ENCODE data around the gene SOX8.

The SOX8 gene

DNA sequence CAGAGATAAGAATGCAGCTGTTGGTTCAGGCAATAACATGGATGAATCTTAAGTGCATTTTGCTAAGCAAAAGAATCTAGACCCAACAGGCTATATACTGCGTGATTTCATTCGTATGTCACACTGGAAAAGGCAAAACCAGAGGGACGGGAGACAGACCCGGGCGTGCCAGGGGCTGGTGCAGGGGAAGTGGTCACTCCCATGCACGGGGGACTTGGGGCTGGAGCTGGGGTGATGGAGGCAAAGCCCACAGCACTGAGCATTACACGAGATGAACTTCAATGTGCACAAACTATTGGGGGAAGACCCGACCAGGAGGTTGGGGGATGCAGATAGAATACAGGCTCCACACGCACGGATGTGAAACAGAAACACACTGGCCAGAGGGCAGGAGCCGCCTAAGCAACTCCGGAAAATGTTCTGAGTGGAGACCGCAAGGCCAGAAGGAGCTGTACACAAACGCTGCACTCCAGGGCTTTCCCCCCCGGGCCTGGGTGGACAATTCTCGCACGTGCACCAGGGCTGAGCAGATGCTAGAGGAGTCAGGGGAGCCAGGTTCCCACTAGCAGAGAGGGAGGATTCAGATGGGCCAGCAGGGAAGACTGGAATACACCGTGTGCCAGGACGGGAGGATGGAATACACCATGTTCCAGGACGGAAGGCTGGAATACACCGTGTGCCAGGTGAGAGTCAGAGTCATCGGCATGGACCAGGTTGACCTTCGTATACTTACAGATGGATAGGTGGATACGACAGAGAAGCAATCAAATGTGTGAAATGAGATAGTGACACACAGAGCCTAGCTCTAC, 22.1 kb upstream of the SOX8 start:
- no peak for DNase-seq

DNA sequence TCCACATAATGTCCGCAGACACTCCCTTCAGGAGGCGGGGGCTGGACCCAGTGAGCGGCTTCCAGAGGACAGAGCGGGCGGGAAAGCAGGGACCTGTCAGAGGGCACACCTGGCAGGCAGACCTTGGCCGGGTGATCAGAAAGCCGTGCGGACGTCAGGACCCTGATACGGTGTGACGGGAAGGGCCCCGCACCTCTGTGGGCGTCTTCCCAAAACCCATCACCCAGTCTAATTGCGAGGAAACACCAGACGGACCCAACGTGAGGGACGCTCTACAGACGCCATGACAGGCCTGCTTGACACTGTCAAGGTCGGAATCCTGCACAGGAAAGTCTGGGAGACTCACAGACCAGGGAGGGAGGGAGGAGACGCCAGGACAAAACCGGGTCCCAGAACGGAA, 19.2 kb upstream of the SOX8 start:
- no peak for DNase-seq

DNA sequence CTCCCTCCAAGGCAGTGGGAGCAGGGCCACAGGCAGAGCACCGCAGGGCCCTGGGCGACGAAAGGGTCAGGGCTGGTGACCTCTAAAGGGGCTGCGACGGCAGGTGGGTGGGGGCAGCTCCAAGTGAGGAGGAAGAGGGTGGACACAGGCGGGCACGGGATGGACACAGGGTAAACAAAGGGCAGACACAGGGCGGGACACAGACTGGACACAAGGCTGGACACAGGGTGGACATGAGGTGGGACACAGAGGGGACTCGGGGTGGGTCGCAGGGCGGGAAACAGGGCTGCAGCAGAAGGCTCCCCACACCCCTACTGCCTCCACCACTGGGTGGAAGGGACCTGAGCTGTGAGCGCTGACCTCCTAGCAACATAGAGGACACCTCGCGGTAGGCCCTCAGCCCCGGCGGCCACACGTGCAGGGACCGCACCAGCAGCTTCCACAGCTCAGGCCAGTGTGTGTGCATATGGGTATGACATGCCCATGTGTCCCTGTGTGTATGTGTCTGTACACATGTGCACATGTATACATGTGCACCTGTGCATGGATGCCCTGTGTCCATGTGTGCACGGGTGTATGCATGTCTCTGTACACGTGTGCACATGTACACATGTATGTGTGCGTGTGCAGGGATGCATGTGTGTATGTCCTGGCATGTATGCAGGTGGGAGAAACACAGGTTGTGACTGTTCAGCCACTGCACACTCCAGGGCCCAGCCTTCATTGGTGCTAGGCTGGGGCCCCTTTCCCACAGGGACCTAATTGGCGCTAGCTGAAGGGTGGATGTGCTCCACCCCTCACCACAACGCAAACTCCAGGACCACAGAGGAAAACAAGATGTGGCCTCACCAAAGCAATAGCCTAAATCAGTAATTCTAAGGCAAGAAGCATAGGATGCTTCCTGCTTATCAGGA, 18.4 kb upstream of the SOX8 start:
- no peak for DNase-seq

DNA sequence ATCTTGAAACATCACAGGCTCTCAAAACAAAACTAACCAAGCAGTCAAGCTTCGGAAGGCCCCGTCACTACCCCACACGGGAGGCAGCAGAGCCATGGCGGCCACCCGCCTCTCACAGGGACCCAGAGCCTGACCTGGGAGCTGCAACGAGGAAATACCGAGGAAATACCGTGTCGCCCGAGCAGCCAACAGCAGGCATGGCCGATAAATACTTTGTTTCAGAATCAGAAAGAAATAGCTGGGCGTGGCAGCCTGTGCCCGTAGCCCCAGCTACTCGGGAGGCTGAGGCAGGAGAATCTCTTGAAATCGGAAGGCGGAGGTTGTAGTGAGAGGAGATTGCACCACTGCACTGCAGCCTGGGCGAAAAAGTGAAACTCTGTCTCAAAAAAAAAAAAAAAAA, 17.7 kb upstream of the SOX8 start:
- DNase-seq = peak; percentile 12

DNA sequence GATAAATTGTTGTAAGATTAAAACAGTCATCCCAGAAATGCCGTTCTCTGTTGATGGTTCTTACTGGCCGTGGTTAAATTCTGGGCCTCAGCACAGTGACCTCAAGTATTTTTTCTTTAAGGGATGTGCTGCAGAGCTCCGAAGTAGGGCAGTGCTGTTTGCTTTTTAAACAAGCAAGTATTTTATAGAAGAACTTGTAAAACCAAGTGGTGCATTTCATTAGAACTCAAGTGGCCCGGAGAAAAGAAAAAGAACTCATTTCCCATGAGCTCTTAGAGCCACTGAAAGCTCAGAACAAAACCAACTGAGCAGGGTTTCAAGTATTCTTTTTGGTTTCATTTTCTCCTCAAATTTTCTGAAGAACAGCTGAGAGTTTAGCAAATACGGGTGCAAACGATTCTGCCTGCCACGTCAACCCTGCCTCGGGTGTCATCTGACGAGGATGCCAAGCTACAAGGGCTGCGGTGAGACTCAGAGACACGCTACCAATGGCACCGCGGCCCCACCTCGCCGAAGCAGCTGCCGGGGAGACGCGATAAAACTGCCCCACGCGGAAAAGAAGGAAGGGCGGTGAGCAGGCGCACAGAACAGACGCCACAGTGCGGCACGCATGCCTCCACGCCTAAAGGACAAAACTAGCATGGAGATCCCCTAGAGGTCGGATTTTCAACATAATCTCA, 17.1 kb upstream of the SOX8 start:
- peak; percentile 81 for DNase-seq

DNA sequence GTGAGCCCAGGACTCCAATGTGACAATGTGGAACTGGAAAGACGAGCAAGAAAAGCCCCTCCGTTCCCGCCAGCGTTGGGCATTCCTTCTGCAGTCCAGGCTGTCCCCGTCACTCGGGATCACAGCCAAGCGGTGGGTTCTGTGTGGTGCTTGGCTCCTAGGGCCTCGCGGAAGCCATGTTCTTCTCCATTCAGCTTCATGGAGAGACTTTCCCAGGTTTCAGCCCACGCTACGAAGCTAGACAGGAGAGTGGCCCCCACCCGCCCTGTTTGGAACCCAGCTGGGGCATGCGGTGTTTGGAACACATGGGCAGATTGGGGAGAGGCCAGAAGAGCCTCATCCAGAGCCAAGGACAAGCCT, 16.6 kb upstream of the SOX8 start:
- no peak for DNase-seq

DNA sequence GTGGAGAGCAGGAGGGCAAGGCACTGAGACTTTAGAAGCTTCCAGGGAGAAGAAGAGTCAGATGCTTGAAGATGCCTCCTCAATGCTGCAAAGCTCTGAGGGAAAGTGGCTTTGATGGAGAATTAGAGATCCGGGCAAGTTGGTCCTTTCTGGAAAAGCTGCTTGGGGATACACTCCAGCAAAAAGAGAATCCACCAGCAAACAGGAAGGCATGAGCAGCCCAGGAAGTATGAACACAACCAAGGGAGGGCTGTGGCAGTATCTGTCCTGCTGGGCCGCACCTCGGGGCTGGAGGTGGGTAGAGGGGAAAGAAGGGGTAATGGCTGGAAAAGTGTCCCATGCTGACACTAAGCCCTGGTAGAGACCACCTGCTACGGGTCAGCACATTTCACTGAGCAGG, 16.1 kb upstream of the SOX8 start:
- DNase-seq = no peak

DNA sequence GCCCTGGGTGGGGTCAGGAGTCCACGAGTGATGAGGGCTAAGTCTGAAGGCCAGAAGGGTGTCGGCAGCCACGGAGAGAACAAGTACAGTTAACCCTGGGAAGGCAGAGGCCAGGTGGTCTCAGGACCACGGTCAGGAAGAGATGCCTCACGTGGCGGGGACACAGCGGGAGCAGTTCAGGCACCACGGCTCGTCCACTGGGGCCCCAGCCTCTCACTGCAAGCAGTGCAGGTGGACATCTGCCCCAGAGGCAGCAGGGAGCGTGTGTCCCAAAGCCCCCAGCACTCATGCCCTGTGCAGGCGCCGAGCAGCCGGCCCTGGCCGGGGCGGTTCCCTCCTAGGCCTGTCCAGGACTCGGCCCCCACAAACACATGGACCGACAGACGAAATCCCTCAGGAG, 15.5 kb upstream of the SOX8 start:
- DNase-seq = no peak

DNA sequence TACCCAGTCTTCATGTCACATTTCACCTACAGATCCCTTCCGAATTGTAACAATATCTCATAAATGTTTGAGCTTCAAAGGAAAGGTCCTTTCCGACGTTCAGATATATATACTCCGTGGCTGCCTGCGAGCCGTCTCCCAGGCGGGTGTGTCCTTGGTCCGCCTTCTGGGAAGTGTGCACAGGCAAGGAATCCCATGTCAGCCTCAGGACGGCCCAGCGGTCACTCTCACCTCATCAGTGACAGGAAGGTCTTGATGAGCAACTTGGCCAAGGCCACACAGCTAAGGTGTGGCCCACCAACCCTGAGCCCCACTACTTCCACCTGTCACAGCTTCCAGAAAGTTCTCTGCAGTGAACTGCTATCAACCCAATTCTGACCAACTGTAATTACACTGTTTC, 15.1 kb upstream of the SOX8 start:
- DNase-seq = no peak

DNA sequence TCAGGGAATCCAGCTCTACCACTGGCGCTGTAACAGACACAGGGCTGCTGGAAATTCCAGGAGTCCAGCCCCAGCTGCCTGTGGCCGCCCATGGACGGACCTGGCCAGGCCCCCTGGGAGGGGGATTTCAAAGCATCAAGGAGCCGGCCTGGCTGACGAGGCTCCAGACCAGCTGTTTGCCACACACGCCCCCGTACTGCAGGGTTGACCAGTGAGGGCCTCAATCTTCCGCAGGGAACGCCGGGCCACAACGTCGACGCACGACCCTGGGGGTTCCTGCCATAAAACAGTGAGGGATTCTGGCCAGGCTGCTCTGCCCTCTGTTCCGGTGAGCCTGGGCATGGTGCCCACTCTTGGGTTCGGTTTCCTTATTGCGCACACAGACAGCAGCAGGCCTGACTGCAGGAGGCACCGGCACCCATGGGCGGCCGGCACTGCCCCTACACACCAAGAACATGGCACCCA, 14.5 kb upstream of the SOX8 start:
- no peak for DNase-seq

DNA sequence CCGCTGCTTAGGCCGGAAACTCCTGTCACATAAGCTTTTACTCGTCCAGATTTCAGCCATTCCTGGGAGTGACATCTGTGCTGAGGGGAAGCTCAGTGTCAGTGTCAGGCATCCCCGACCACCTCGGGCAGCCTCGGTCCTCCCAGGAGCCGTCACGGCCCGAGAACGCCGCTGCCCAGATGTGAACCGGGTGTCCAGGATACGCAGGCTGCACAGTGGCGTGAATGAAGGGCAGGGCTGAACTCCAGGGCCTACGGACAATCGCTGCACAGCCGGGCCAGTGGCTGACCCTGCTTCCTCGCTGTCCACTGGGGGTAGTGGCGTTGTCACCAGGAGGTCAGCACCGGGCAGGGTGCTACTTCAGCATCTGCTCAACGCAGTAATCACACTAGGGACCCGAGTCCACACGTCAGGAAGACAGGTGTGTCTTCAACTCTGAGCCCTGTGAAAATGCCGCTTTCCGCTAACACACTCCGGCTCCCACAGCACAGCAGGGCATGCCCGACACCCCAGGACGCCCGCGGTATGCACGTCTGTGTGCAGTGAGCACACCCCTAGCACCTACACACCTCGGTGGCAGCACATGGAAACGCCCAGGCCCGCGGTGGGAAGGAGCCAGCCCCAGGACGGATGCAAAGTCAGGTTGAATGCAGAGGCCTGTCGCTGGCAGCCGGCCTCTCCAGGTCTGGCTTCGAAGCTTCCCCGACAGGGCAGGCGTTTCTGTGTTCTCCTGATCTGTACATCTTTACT, 13.8 kb upstream of the SOX8 start:
- no peak for DNase-seq

DNA sequence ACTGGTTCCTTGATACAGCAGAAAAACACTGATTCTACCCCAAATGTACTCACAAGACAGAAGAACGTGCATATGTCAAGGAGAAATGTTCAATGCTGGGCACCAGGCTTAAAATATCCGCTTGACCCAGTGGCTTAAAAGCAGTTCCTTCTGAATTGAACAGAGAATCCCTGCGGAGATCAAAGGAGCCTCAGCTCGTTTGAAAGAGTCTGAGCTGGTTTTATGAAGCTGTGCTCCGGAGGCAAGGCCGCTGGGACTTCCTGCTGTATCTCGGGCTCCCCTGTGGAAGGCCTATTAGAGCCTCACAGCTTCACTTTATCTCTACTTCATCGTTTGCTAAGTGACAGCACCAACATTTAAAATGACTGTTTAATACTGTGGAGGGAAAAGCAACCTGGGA, 12.9 kb upstream of the SOX8 start:
- DNase-seq = no peak

DNA sequence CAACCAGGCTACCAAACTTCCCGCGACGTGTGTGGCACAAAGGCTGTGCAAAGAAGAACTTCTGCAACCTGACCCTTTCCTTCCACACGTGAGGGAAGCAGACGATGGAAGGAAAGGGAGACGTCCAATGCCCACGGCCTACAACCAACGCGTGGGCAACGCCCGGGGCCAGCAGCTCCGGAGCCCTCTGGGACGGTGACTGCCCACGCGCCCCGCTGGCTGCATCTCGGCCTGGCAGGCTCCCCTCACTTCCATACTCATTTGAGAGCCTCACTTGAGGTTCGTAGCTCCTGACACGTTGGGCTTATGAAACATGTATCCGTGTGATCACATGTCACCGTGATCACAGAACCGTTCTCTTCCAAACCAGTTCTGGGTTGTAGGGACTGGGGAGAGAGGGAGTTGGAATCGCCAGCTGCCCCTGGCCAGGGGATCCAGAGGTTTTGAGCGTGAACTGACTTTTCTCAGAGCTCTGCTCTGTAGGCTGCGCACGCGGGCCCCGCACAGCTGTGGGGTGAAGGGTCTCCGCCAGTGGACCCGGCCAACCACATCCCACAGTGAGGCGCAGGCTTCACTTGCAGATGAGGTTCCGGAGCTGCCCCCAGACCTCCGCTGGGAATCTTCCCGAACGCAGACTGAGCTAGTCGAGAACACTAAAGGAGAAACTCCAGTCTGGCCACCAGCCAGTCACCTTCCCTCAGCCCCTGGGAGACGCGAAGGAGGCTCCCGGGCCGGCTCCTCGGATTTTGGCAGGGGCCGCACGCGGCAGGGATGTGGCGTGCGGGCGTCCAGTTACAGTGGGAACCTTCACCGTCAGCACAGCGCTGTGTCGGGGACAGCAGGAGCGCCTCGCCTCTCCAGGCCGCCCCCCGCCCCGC, 11.8 kb upstream of the SOX8 start:
- no peak for DNase-seq

DNA sequence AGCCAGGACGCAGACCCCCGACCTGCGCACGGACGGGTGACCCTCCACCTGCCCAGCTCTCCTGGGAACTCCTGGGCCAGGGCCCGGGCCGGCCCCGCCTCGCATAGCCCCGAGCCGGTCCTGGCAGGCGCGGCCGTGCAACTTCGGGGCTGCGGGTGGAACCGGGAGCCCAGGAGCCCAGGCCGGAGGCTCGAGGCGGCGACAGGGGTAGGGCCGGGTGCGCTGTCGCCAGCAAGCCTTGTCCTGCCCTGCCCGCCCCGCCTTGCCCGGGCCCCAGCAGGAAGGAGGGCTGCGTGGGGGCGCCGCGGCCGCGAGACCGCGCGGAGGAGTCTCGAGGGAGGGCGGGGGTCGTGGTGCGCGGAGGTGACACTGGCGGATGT, 11.2 kb upstream of the SOX8 start:
- DNase-seq = no peak

DNA sequence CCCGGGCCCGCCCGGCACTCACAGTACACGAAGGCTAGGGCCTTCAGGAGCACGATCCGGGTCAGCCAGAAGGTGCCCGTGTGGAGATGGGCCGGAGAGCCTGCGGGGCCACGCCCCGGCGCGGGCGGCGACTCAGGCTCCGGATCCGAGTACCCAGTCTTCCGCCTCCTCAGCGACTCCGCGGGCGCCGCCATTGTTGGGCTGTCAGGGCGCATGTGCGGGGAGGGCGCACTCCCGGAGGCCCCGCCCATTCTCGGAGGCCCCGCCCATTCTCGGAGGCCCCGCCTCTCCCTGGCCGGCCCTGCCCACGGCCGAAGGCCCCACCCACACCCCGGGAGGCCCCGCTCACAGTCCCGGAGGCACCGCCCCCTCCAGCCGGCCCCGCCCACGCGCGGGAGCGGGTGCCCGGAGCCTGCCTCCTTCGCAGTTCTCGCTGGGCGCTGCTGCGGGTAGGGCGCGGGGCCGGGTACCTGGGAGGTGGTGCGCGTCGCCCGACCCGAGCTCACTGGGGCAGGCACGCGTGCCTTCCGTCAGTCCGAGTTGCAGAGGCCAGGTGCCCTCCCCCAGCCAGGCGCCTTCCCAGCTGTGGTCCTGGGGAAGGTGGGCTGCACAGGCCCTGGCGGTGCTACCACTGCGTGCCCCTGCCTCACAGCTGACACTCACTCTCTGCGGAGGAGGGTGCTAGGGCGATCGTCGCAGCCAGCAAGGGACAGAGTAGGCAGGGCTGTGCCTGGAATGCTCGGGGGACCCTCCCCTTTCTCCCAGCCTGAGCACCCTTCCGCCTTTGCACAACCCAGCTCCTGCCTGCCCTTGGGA, 10.6 kb upstream of the SOX8 start, which contains the start of gene LMF1:
LMF1 (minus strand) TSS at position 219 of the 816 bp plus-strand sequence; CDS start at position 215, 4 bp downstream.
- peak; percentile 98 for DNase-seq

DNA sequence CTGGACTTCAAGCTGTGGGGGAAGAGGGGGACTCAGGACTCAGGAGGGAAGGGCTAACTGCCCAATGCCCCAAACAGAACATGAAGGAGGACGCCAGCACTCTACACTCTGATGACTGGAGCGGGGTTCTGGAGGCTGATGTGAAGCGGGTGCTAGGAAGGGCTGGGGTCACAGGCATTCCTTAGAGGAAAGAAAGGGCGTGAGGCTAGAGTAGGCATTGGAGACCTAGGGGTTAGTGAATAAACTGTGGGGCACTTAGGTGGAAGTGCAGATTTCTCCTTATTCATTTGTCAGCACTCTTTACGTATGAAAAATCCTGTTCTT, 10.0 kb upstream of the SOX8 start:
- no peak for DNase-seq

DNA sequence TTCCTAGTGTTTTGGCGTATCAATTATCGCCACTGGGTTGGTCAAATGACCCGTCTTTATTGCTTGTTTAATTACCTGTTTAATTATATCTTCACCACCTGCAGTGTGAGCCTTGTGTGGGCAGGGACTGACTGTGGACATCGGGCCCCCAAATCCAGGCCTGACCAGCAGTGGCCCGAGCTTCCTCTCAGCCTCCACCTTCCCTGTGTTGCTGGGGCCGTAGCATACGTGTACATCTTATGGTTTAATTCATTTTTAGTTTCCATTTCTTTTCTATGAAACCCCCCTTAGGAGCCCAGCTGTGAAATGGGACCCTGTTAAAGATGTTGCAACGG, 9.6 kb upstream of the SOX8 start:
- DNase-seq = no peak

DNA sequence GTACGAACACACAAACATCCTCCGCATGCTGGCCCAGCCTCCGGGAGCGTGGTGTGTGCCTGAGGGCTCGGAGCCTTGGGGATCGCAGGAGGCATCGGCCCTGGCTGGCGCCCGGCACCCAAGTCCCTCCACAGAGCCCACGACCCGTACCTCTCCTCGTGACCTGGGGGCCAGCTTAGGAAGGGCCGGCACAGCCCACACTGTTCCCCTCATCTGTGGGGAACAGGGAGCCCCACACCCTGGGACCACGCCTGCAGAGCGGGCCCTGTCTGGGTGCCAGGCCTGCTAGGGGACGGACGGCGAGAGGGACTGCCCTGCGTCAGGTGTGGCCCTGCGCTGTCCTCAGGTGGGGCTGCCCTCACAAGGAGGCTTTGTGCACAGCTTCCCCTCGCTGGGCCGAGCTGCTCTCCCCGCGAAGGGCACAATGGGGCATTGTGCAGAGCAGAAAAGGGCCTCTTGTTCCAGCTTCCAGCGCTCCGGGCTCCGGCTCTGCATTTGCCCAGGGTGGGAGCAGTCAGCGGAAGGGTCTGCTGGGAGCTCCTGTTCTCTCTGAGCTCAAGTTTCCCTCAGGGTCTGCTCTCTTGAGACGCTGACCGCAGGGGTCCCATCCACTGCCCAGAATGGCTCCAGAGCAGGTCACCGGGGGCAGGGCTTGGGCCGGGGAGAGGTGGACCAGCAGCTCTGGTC, 9.1 kb upstream of the SOX8 start:
- DNase-seq = no peak

DNA sequence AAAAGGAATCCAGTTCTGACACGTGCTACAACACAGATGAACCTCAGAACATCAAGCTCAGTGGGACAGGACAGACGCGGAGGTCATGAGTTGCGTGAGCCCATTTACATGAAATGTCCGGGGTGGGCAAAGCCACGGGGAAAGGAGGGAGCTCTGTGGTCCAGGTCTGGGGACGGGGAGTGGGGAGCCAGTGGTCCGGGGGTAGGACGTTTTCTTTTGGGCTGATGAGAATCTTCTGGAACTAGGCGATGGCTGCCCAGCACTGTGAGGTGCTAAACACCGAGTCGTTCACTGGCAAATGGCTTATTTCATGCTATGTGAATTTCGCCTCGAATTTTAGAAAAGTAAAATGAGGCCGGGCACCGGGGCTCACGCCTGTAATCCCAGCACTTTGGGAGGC, 8.2 kb upstream of the SOX8 start:
- DNase-seq = no peak

DNA sequence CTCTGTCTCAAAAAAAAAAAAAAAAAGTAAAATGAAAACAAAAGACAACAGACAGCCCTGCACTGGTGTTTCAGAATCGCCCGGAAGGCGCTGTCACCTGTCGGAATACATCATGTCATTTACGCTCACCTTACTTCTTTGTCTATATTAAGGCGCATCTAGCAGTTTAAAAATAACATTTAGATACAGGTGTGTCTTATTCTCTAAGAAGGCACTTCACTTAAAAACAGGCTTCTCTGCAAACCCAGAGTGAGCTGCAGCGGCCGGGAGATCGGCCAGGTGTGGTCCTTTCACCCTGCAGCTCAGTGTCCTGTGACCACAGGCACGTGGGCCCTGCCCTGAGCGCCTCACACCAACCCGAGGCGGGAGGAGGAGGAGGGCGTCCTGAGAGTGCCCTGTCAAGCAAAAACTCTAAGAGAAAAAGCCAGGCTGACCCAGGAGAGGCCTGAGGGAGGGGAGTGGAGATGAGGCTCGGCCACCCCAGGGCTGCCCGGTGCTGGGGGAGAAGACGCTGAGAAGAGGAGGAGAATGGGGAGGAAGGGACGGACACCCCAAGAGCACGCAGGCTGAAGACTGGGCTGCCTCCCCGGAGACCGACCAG, 7.5 kb upstream of the SOX8 start:
- DNase-seq = no peak
